H9 (cell line): ENCODE data around the gene CDADC1. TPM values are rescaled to one million over a fixed set of nuclear protein-coding genes. Genes with fewer than 3 reads are reported as not detected.

Experiments used
- DNase-seq: peaks from one replicate; pipeline ENCODE4 v3.0.0-alpha.2; 2017
- H2AFZ ChIP-seq: one replicate; pipeline ENCODE4 v1.6.1; 2013; ENCODE audit warnings: mild to moderate bottlenecking, low read length, control low read depth, moderate library complexity
- H2AK5ac ChIP-seq: 2 replicates; pipeline ENCODE4 v1.6.1; 2013; ENCODE audit warnings: low read length, control low read depth, mixed read lengths; ENCODE audit not compliant: insufficient read length
- H2BK120ac ChIP-seq: one replicate; pipeline ENCODE4 v1.6.1; 2013; ENCODE audit warnings: low read depth, mild to moderate bottlenecking, low read length, control low read depth, inconsistent platforms; ENCODE audit not compliant: poor library complexity, severe bottlenecking
- H2BK12ac ChIP-seq: 2 replicates; pipeline ENCODE4 v1.6.1; 2013; ENCODE audit warnings: low read length, control low read depth, mixed read lengths, low read depth; ENCODE audit not compliant: insufficient read length
- H2BK15ac ChIP-seq: 2 replicates; pipeline ENCODE4 v1.6.1; 2013; ENCODE audit warnings: low read depth, low read length, control low read depth
- H2BK20ac ChIP-seq: one replicate; pipeline ENCODE4 v1.6.1; 2013; ENCODE audit warnings: low read depth, mild to moderate bottlenecking, low read length, control low read depth, inconsistent platforms; ENCODE audit not compliant: poor library complexity, severe bottlenecking
- H2BK5ac ChIP-seq: 2 replicates; pipeline ENCODE4 v1.6.1; 2013; ENCODE audit warnings: low read length, control low read depth, mixed read lengths; ENCODE audit not compliant: insufficient read length
- H3K14ac ChIP-seq: 2 replicates; pipeline ENCODE4 v1.6.1; 2013; ENCODE audit warnings: low read length, control low read depth; ENCODE audit not compliant: insufficient read depth
- H3K18ac ChIP-seq: 2 replicates; pipeline ENCODE4 v1.6.1; 2013; ENCODE audit warnings: low read depth, mild to moderate bottlenecking, mixed read lengths, low read length, control low read depth; ENCODE audit not compliant: insufficient read length
- H3K23ac ChIP-seq: 2 replicates; pipeline ENCODE4 v1.6.1; 2013; ENCODE audit warnings: low read length, control low read depth, mixed read lengths, low read depth; ENCODE audit not compliant: insufficient read length
- H3K23me2 ChIP-seq: 2 replicates; pipeline ENCODE4 v1.6.1; 2013; ENCODE audit warnings: low read depth, mild to moderate bottlenecking, mixed read lengths, low read length, control low read depth; ENCODE audit not compliant: insufficient read length, poor library complexity, severe bottlenecking
- H3K27ac ChIP-seq: 2 replicates; pipeline ENCODE4 v1.5.1; 2013; ENCODE audit warnings: low read length, control low read depth, mixed read lengths, low read depth; ENCODE audit not compliant: insufficient read length
- H3K27me3 ChIP-seq: 2 replicates; pipeline ENCODE4 v1.6.1; 2013; ENCODE audit warnings: low read length, control low read depth, inconsistent platforms; ENCODE audit not compliant: insufficient read depth
- H3K4ac ChIP-seq: 2 replicates; pipeline ENCODE4 v1.6.1; 2013; ENCODE audit warnings: low read depth, mild to moderate bottlenecking, control low read depth, inconsistent platforms, low read length, moderate library complexity
- H3K4me1 ChIP-seq: 2 replicates; pipeline ENCODE4 v1.6.1; 2013; ENCODE audit warnings: low read length, control low read depth, inconsistent platforms; ENCODE audit not compliant: insufficient read depth
- H3K4me2 ChIP-seq: 2 replicates; pipeline ENCODE4 v1.6.1; 2013; ENCODE audit warnings: low read length, control low read depth, mixed read lengths; ENCODE audit not compliant: insufficient read length, insufficient read depth
- H3K56ac ChIP-seq: 2 replicates; pipeline ENCODE4 v1.6.1; 2013; ENCODE audit warnings: low read depth, mild to moderate bottlenecking, mixed read lengths, low read length, control low read depth; ENCODE audit not compliant: insufficient read length
- H3K79me1 ChIP-seq: 2 replicates; pipeline ENCODE4 v1.6.1; 2013; ENCODE audit warnings: low read depth, mild to moderate bottlenecking, moderate library complexity, low read length, control low read depth, inconsistent platforms; ENCODE audit not compliant: insufficient read depth, poor library complexity, severe bottlenecking
- H3K79me2 ChIP-seq: 2 replicates; pipeline ENCODE4 v1.6.1; 2013; ENCODE audit warnings: low read length, control low read depth, inconsistent platforms; ENCODE audit not compliant: insufficient read depth
- H3K9ac ChIP-seq: 2 replicates; pipeline ENCODE4 v1.6.1; 2013; ENCODE audit warnings: low read length, control low read depth, mixed read lengths; ENCODE audit not compliant: insufficient read length; ENCODE audit errors: extremely low read depth
- H3K9me3 ChIP-seq: one replicate; pipeline ENCODE4 v1.6.1; 2013; ENCODE audit warnings: low read depth, low read length, inconsistent platforms; ENCODE audit not compliant: control insufficient read depth
- H3T11ph ChIP-seq: one replicate; pipeline ENCODE4 v1.6.1; 2013; ENCODE audit warnings: mild to moderate bottlenecking, low read length, control low read depth, inconsistent platforms
- H4K20me1 ChIP-seq: one replicate; pipeline ENCODE4 v1.6.1; 2013; ENCODE audit not compliant: control insufficient read depth, insufficient read length, insufficient read depth
- H4K5ac ChIP-seq: 2 replicates; pipeline ENCODE4 v1.6.1; 2013; ENCODE audit warnings: low read depth, mild to moderate bottlenecking, mixed read lengths, low read length, control low read depth; ENCODE audit not compliant: insufficient read length
- H4K8ac ChIP-seq: replicated peaks from 2 replicates; pipeline ENCODE4 v1.6.1; 2013; ENCODE audit warnings: low read length, control low read depth, mixed read lengths, low read depth; ENCODE audit not compliant: insufficient read length
- H4K91ac ChIP-seq: 2 replicates; pipeline ENCODE4 v1.6.1; 2013; ENCODE audit warnings: low read depth, mild to moderate bottlenecking, moderate library complexity, mixed read lengths, low read length, control low read depth; ENCODE audit not compliant: insufficient read length
- H3K27ac Mint-ChIP-seq, 3 experiments: 2 replicates in 2 of 3; 3 replicates in 1 of 3; pipeline ENCODE4 v1.8.0; 2020 to 2021; ENCODE audit warnings: mixed read lengths in 3 of 3, mild to moderate bottlenecking in 1 of 3, moderate library complexity in 1 of 3
- H3K27me3 Mint-ChIP-seq: 2 replicates; pipeline ENCODE4 v1.8.0; 2021; ENCODE audit warnings: low read depth, mild to moderate bottlenecking, moderate library complexity, mixed read lengths
- H3K36me3 Mint-ChIP-seq, 3 experiments: 2 replicates in 2 of 3; 3 replicates in 1 of 3; pipeline ENCODE4 v1.8.0; 2020 to 2021; ENCODE audit warnings: low read depth in 3 of 3, mixed read lengths in 3 of 3; ENCODE audit not compliant: insufficient read depth in 1 of 3
- H3K4me1 Mint-ChIP-seq, 2 experiments: 2 replicates each; pipeline ENCODE4 v1.8.0; 2020; ENCODE audit warnings: mixed read lengths in 2 of 2
- H3K4me3 Mint-ChIP-seq, 2 experiments: 2 replicates in 1 of 2; 3 replicates in 1 of 2; pipeline ENCODE4 v1.8.0; 2020 to 2021; ENCODE audit warnings: mild to moderate bottlenecking in 2 of 2, mixed read lengths in 2 of 2, moderate library complexity in 1 of 2
- H3K9me3 Mint-ChIP-seq, 2 experiments: 2 replicates in 1 of 2; 3 replicates in 1 of 2; pipeline ENCODE4 v1.8.0; 2020; ENCODE audit warnings: mild to moderate bottlenecking in 2 of 2, mixed read lengths in 2 of 2, moderate library complexity in 1 of 2
- WGBS: extraction: QIAGEN DNeasy Blood & Tissue Kit; methylation state at CpG from one replicate; pipeline ENCODE4 v1.1.7; 2013; ENCODE audit warnings: missing lambda C conversion rate, low lambda C conversion rate, mixed read lengths; ENCODE audit not compliant: insufficient read length; ENCODE audit errors: extremely low coverage; 5-methylcytosine and 5-hydroxymethylcytosine counted together
- total RNA-seq: library from RNA; stranded (reverse); gene quantifications from 2 replicates; pipeline ENCODE4 v1.2.1, GENCODE V29; 2021
- TF ChIP-seq, protein P1 (sequence below): fragments of 200-600 bp; sonication (generic); conservative IDR thresholded peaks from 3 replicates; pipeline ENCODE4 v1.8.0; 2021; ENCODE audit warnings: antibody characterized with exemption, mild to moderate bottlenecking

The CDADC1 gene
- total RNA-seq, 1 experiment from 2014 or later = 4.9 TPM

- Histone ChIP-seq H3K23ac (no peak overlapping the region), H3K4me2 (no peak overlapping the region)
Observed at GRCh38 chr13:49253310-49253709, 5.6 kb downstream of the CDADC1 start.

More at GRCh38 chr13:49253310-49253709, 5.6 kb downstream of the CDADC1 start:
- no peaks in the 10 kb centered on the region for H3K79me1 ChIP-seq
- H2BK15ac ChIP-seq = no peak overlapping the region
- H4K8ac ChIP-seq = no peak overlapping the region
- Mint-ChIP-seq H3K9me3 (no peaks in the 10 kb centered on the region), H3K4me3 (no peak overlapping the region), H3K36me3 (peaks cover 0 to 3% (median 0%) of the 10 kb centered on the region in 3 experiments; a peak in 1 of 7 replicates), H3K27ac (no peak overlapping the region), H3K27me3 (no peaks in the 10 kb centered on the region), H3K4me1 (peaks cover 7% of the 10 kb centered on the region in 2 experiments; a peak in 3 of 4 replicates)
- no peak overlapping the region for H2AK5ac ChIP-seq
- no peaks in the 10 kb centered on the region for H3K4me1 ChIP-seq
- H3K56ac ChIP-seq = no peak overlapping the region
- H3K9ac ChIP-seq = no peak overlapping the region
- no peak overlapping the region for H3T11ph ChIP-seq
- no peak overlapping the region for H2BK20ac ChIP-seq
- H4K5ac ChIP-seq = no peak overlapping the region
- H3K18ac ChIP-seq = no peak overlapping the region
- no peak overlapping the region for H2BK12ac ChIP-seq
- no peak overlapping the region for H4K91ac ChIP-seq
- no peak for DNase-seq
- no peak overlapping the region for H2BK120ac ChIP-seq
- H2BK5ac ChIP-seq = no peak overlapping the region
- H3K27me3 ChIP-seq = no peaks in the 10 kb centered on the region
- no peaks in the 10 kb centered on the region for H3K9me3 ChIP-seq
- H3K4ac ChIP-seq = no peak overlapping the region
- H4K20me1 ChIP-seq = no peaks in the 10 kb centered on the region
- no peak overlapping the region for H2AFZ ChIP-seq
- TF ChIP-seq, protein P1, sequence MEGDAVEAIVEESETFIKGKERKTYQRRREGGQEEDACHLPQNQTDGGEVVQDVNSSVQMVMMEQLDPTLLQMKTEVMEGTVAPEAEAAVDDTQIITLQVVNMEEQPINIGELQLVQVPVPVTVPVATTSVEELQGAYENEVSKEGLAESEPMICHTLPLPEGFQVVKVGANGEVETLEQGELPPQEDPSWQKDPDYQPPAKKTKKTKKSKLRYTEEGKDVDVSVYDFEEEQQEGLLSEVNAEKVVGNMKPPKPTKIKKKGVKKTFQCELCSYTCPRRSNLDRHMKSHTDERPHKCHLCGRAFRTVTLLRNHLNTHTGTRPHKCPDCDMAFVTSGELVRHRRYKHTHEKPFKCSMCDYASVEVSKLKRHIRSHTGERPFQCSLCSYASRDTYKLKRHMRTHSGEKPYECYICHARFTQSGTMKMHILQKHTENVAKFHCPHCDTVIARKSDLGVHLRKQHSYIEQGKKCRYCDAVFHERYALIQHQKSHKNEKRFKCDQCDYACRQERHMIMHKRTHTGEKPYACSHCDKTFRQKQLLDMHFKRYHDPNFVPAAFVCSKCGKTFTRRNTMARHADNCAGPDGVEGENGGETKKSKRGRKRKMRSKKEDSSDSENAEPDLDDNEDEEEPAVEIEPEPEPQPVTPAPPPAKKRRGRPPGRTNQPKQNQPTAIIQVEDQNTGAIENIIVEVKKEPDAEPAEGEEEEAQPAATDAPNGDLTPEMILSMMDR = no peak
- H3K27ac ChIP-seq = no peak overlapping the region
- no peak overlapping the region for H3K14ac ChIP-seq
- H3K79me2 ChIP-seq = no peaks in the 10 kb centered on the region
- peaks cover 4% of the 10 kb centered on the region for H3K23me2 ChIP-seq
- WGBS = no CpG with 5 or more reads among the region's 1 CpG
